OCI-LY3 (cell line): Measurements from ENCODE around the gene EWSR1.

ENCODE experiments used
- H2AFZ ChIP-seq: fragments of 200-600, 300-600 bp; shearing (Covaris generic); 2 replicates; pipeline ENCODE4 v1.6.0; 2014; ENCODE audit warnings: antibody characterized with exemption, low read depth, low read length
- H3K27ac ChIP-seq: fragments of 200-600, 300-600 bp; sonication (generic); 2 replicates; pipeline ENCODE4 v1.5.1; 2014; ENCODE audit warnings: mild to moderate bottlenecking, low read length, moderate library complexity, mixed read lengths
- H3K27me3 ChIP-seq: fragments of 200-600, 300-600 bp; sonication (generic); 2 replicates; pipeline ENCODE4 v1.6.1; 2014; ENCODE audit warnings: low read depth, low read length, mixed read lengths
- H3K36me3 ChIP-seq: fragments of 200-600, 300-600 bp; sonication (generic); replicated peaks from 2 replicates; pipeline ENCODE3; 2014; ENCODE audit warnings: low read depth, low read length, mixed read lengths
- H3K4me1 ChIP-seq: fragments of 300-600, 200-600 bp; sonication (generic); 2 replicates; pipeline ENCODE4 v1.6.1; 2014; ENCODE audit warnings: low read length, mixed read lengths
- H3K4me2 ChIP-seq: fragments of 200-600, 300-600 bp; sonication (generic); 2 replicates; pipeline ENCODE4 v1.6.1; 2014; ENCODE audit warnings: low read length, mixed read lengths
- H3K4me3 ChIP-seq: fragments of 300-600, 200-600 bp; sonication (generic); 2 replicates; pipeline ENCODE4 v1.5.1; 2014; ENCODE audit warnings: antibody characterized with exemption, mild to moderate bottlenecking, low read length, moderate library complexity
- H3K79me2 ChIP-seq: fragments of 300-600, 200-600 bp; shearing (Covaris generic); 2 replicates; pipeline ENCODE4 v1.6.1; 2014; ENCODE audit warnings: mild to moderate bottlenecking, low read length, mixed read lengths
- H3K9ac ChIP-seq: fragments of 300-600, 200-600 bp; shearing (Covaris generic); 2 replicates; pipeline ENCODE4 v1.6.0; 2014; ENCODE audit warnings: mild to moderate bottlenecking, low read length, moderate library complexity
- H3K9me3 ChIP-seq: fragments of 200-600, 300-600 bp; shearing (Covaris generic); 2 replicates; pipeline ENCODE4 v1.6.1; 2014; ENCODE audit warnings: low read length, mixed read lengths; ENCODE audit not compliant: insufficient read depth
- H4K20me1 ChIP-seq: fragments of 200-600, 300-600 bp; sonication (generic); 2 replicates; pipeline ENCODE4 v1.6.1; 2016; ENCODE audit warnings: low read length, mixed read lengths; ENCODE audit not compliant: insufficient read depth
- EZH2phosphoT487 ChIP-seq: fragments of 200-600 bp; shearing (Covaris generic); IDR thresholded peaks from 2 replicates; pipeline ENCODE4 v1.6.1; 2018; ENCODE audit warnings: antibody characterized with exemption, mixed run types, low read depth
- TF ChIP-seq, protein P1 (sequence below): fragments of 200-600, 300-600 bp; sonication (generic); IDR thresholded peaks from 2 replicates; pipeline ENCODE4 v1.5.1; 2014; ENCODE audit warnings: antibody characterized with exemption, low read length, low read depth

Gene EWSR1

DNA sequence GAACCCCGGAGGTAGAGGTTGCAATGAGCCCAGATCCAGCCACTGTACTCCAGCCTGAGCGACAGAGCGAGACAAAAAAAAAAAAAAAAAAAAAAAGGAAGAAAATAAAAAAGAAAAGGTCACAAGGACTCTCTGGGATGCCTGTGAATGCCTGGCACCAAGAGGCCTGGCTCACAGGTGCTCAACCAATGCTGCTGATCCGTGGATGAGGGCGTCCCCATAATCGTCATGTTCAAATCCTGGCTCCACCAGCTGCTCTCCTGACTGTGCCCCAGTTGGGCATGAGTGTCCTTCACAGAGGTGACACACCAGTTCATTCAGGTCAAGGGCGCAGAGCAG lies 37.7 kb downstream of the EWSR1 start:
- peak overlapping the region; percentile 87; the same call in 1 of the 2 replicates for H2AFZ ChIP-seq

DNA sequence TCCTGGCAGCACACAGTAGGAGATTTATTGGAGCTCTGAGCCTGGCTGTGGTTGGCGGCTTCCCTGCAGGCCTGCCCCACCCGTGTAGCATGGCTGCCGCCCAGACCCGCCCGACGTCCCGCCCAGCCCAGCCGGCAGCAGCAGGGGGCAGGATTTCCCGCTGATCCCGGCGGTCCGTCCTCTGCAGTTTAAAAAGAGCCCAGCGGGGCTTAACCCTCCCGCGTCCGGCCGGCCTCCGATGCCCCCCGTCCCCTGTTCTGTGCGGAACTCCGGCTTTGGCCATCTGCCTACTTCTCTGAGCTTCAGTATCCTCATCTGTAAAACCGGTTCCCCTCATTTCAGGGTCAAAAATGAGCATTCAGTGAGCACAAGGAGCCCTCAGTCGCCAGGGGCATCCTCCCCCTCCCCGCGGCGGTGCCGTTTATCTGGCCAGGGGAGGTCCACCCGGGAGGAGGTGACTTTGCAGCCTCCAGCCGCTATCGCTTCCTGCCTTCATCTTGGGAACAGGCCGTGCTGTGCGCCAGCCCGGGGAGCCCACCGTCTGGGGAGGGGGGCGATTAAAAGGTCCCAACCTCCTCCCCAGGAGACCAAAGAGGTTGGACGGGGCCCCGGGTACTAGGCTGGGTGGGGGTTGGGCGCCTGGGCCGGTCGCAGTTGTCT lies 38.2 kb downstream of the EWSR1 start, which contains the start of gene GAS2L1:
Gene GAS2L1 (plus strand): TSS at position 476 of the 660 bp plus-strand sequence. CDS start 1,456 bp downstream, outside the sequence.
- H3K9ac ChIP-seq, result peak within 1 kb of the TSS; percentile 45

More for the DNA sequence above, 37.7 kb downstream of the EWSR1 start:
- peak overlapping the region; percentile 77 for H3K4me3 ChIP-seq
- TF ChIP-seq, protein P1, sequence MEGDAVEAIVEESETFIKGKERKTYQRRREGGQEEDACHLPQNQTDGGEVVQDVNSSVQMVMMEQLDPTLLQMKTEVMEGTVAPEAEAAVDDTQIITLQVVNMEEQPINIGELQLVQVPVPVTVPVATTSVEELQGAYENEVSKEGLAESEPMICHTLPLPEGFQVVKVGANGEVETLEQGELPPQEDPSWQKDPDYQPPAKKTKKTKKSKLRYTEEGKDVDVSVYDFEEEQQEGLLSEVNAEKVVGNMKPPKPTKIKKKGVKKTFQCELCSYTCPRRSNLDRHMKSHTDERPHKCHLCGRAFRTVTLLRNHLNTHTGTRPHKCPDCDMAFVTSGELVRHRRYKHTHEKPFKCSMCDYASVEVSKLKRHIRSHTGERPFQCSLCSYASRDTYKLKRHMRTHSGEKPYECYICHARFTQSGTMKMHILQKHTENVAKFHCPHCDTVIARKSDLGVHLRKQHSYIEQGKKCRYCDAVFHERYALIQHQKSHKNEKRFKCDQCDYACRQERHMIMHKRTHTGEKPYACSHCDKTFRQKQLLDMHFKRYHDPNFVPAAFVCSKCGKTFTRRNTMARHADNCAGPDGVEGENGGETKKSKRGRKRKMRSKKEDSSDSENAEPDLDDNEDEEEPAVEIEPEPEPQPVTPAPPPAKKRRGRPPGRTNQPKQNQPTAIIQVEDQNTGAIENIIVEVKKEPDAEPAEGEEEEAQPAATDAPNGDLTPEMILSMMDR, result no peak
- no peak for TF ChIP-seq EZH2phosphoT487
- no peaks in the 10 kb centered on the region for H3K9me3 ChIP-seq
- peaks cover 4% of the 10 kb centered on the region; the same call in 1 of the 2 replicates for H3K4me1 ChIP-seq
- H3K27me3 ChIP-seq, result peaks cover 5% of the 10 kb centered on the region; the same call in 1 of the 2 replicates
- H4K20me1 ChIP-seq, result peaks cover 11% of the 10 kb centered on the region
- H3K27ac ChIP-seq, result no peak overlapping the region
- H3K9ac ChIP-seq, result no peak overlapping the region
- peaks cover 4% of the 10 kb centered on the region for H3K36me3 ChIP-seq
- H3K79me2 ChIP-seq, result no peaks in the 10 kb centered on the region
- peak overlapping the region; percentile 92 for H3K4me2 ChIP-seq

DNA sequence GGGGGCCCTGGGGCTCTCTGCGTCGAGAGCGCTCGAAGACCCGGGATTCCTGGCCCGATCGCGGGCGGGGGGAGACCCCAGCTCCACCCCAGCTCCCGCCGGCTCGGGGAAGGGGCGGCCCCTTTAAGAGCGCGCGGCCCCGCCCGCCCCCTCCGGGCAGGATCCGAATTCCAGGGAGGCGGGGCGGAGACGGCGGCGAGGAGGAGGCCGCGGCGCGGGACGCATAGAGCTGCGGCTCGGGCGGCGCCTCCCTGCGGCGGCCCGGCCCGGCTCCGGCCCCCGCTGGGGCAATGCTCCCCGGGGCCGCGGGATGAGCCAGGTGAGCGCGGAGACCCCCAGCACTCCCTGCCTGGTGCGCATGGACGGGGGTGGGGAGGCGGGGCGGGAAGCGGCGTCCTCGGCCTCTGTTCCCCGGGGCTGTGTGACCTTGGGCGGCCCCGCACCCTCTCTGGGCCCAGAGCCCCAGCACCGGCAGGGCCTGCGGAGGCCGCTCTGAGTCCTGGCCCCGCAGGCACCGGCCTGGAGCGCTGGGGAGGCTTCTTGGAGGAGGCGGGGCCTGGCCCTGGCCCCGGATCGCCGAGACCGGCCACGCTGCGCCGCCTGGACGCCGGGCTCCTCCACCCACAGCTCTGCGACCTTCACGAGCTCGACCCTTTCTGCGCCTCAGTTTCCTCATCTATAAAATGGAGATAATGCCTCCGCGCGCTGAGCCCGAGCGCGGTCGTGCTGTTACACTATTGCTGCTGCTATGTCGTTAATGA lies 38.9 kb downstream of the EWSR1 start:
- Histone ChIP-seq H3K36me3 (no peaks in the 10 kb centered on the region), H2AFZ (peak overlapping the region; percentile 87), H3K4me3 (peak overlapping the region; percentile 77), H3K9me3 (no peaks in the 10 kb centered on the region), H3K4me2 (peak overlapping the region; percentile 92), H4K20me1 (no peaks in the 10 kb centered on the region), H3K9ac (peak overlapping the region; percentile 45), H3K27ac (no peak overlapping the region), H3K4me1 (peaks cover 4% of the 10 kb centered on the region; the same call in 1 of the 2 replicates), H3K27me3 (peaks cover 5% of the 10 kb centered on the region; the same call in 1 of the 2 replicates), H3K79me2 (no peaks in the 10 kb centered on the region)
- TF ChIP-seq, protein P1, result no peak
- no peak for TF ChIP-seq EZH2phosphoT487

More for the DNA sequence above, 38.2 kb downstream of the EWSR1 start, which contains the start of gene GAS2L1:
- Histone ChIP-seq H3K9me3 (no peaks in the 10 kb centered on the region), H3K27me3 (peaks cover 5% of the 10 kb centered on the region; the same call in 1 of the 2 replicates), H3K4me3 (peak within 1 kb of the TSS; percentile 77), H3K4me2 (peak within 1 kb of the TSS; percentile 92), H3K27ac (no peak within 1 kb of the TSS), H4K20me1 (peaks cover 6% of the 10 kb centered on the region), H3K4me1 (peaks cover 4% of the 10 kb centered on the region; the same call in 1 of the 2 replicates), H3K36me3 (peaks cover 2% of the 10 kb centered on the region), H2AFZ (peak within 1 kb of the TSS; percentile 87), H3K79me2 (no peaks in the 10 kb centered on the region)
- no peak for TF ChIP-seq EZH2phosphoT487
- TF ChIP-seq, protein P1, result peak; percentile 47

DNA sequence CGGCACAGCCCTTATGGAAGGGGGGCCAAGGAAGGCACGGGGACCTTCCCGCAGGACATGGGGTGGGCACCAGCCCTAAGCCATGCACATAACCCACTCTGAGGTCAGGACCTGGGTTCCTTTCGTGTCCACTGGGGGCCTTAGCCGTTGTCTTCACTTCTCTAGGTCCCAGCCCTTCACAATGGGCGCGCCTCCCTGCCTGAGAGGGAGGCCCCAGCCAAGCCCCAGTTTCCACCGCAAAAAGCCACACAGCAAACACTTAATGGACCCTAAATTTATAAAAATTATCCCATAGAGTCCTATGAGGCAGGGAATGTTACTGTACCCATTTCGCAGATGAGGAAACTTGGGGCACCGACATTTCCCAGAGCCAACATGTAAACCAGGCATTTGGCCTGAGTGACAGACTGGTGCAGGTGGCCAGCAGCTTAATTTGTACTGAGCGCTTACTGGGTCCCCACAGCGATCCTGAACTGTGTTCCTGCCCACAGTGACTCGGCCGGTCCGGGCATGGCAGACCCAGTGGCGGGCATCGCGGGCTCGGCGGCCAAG lies 39.6 kb downstream of the EWSR1 start:
- Histone ChIP-seq H3K4me3 (no peak overlapping the region), H3K4me2 (no peak overlapping the region), H4K20me1 (no peaks in the 10 kb centered on the region), H3K27ac (no peak overlapping the region), H3K9ac (no peak overlapping the region), H3K27me3 (peaks cover 5% of the 10 kb centered on the region; the same call in 1 of the 2 replicates), H3K79me2 (no peaks in the 10 kb centered on the region), H3K4me1 (peaks cover 4% of the 10 kb centered on the region; the same call in 1 of the 2 replicates), H3K9me3 (no peaks in the 10 kb centered on the region), H2AFZ (no peak overlapping the region), H3K36me3 (no peaks in the 10 kb centered on the region)
- no peak for TF ChIP-seq EZH2phosphoT487
- TF ChIP-seq, protein P1, result no peak
